Measurements from ENCODE around the gene EXO5.

DNA sequence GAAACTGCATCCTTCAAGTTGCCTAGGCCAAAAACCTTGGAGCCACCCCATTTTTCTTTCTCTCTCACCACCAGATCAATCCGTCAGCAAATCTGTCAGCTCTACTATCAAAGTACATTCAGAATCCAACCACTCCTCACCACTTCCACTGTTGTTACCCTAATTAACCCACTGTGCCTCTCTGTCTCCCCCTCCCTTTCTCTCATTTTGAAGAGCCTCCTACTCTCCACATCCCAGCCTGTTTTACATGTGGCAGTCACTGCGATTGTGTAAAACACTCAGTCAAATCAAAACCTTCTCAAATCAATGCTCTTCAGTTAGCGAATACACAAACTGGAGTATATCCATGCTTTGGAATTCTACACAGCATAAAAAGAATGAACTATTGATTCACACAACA lies 55.9 kb downstream of the EXO5 start:
- no peak for TF ChIP-seq POLR2AphosphoS5 (IDR thresholded peaks at IDR 0.05; ENCODE audit: borderline replicate concordance, low read depth, low read length)
- no peak for TF ChIP-seq EZH2 (IDR thresholded peaks at IDR 0.05)
- TF ChIP-seq FOXP2 (optimal IDR thresholded peaks at IDR 0.05; ENCODE audit: control extremely low read depth, extremely low read length, insufficient read depth): no peak
